Common myeloid progenitor, CD34-positive (primary cell): ENCODE results near the gene KRT33A.

Experiments used
- CTCF ChIA-PET: fragments of 350-600 bp; sonication (Branson Sonifier 250); formaldehyde crosslinking; loops from one replicate; lab custom pipeline; 2021; ENCODE audit warnings: antibody characterized with exemption; lab: Charles Lee
- POLR2A ChIA-PET: fragments of 350-600 bp; sonication (Branson Sonifier 250); formaldehyde crosslinking; loops from one replicate; lab custom pipeline; 2021; ENCODE audit warnings: antibody characterized with exemption; lab: Charles Lee
- DNase-seq, 3 donors: peaks; one replicate each; pipeline versions ENCODE4 v3.0.0 to v3.0.0-alpha.2; 2013
- H3K27ac ChIP-seq, 2 experiments: 1 replicate in 1 of 2; 2 replicates in 1 of 2; pipeline ENCODE4 v1.7.0; 2013; ENCODE audit warnings: inconsistent platforms in 2 of 2, low read length in 2 of 2, mild to moderate bottlenecking in 2 of 2, low read depth in 1 of 2, moderate library complexity in 1 of 2; ENCODE audit not compliant: severe bottlenecking in 2 of 2, insufficient read depth in 1 of 2, poor library complexity in 1 of 2
- H3K27me3 ChIP-seq, 5 experiments: replicated peaks in 2 of 5; 1 replicate in 3 of 5; 2 replicates in 2 of 5; pipeline versions ENCODE4 v1.6.1 to v1.7.0; 2013; ENCODE audit warnings: low read length in 4 of 5, mild to moderate bottlenecking in 2 of 5, moderate library complexity in 2 of 5, inconsistent platforms in 1 of 5; ENCODE audit not compliant: insufficient read depth in 5 of 5, control insufficient read depth in 4 of 5
- H3K36me3 ChIP-seq, 4 experiments: 1 replicate in 2 of 4; 2 replicates in 2 of 4; pipeline versions ENCODE4 v1.6.1 to v1.7.0; 2013; ENCODE audit warnings: low read length in 3 of 4, control low read depth in 1 of 4, mild to moderate bottlenecking in 1 of 4; ENCODE audit not compliant: control insufficient read depth in 4 of 4, insufficient read depth in 4 of 4
- H3K4me1 ChIP-seq, 4 experiments: 1 replicate in 3 of 4; 2 replicates in 1 of 4; pipeline versions ENCODE4 v1.6.1 to v1.7.1; 2013; ENCODE audit warnings: low read length in 3 of 4, mild to moderate bottlenecking in 3 of 4, control low read depth in 1 of 4, inconsistent platforms in 1 of 4, moderate library complexity in 1 of 4; ENCODE audit not compliant: control insufficient read depth in 4 of 4, insufficient read depth in 4 of 4; ENCODE audit errors: control extremely low read depth in 1 of 4
- H3K4me3 ChIP-seq, 7 experiments: 1 replicate in 4 of 7; 2 replicates in 3 of 7; pipeline versions ENCODE4 v1.5.1 to v1.7.0; 2013; ENCODE audit warnings: mild to moderate bottlenecking in 7 of 7, low read length in 6 of 7, moderate library complexity in 6 of 7, inconsistent platforms in 2 of 7, low read depth in 2 of 7, control low read depth in 1 of 7; ENCODE audit not compliant: insufficient read depth in 4 of 7, control insufficient read depth in 1 of 7; ENCODE audit errors: extremely low read depth in 1 of 7
- H3K9me3 ChIP-seq, 5 experiments: 1 replicate in 4 of 5; 2 replicates in 1 of 5; pipeline versions ENCODE4 v1.6.1 to v1.7.1; 2013; ENCODE audit warnings: low read length in 4 of 5, mild to moderate bottlenecking in 2 of 5, inconsistent platforms in 1 of 5, low read depth in 1 of 5, moderate library complexity in 1 of 5; ENCODE audit not compliant: control insufficient read depth in 4 of 5, insufficient read depth in 2 of 5; ENCODE audit errors: control extremely low read depth in 1 of 5
- WGBS: methylation state at CpG from one replicate; pipeline ENCODE4 v1.1.5; 2013; ENCODE audit not compliant: insufficient coverage; 5-methylcytosine and 5-hydroxymethylcytosine counted together

KRT33A gene

GRCh38 chr17:41339571-41340172, 11.0 kb downstream of the KRT33A start:
- H3K27ac ChIP-seq = no peak overlapping the region
- no peaks in the 10 kb centered on the region for H3K27me3 ChIP-seq
- H3K9me3 ChIP-seq = peaks cover 0 to 13% (median 5%) of the 10 kb centered on the region in 5 experiments
- ChIA-PET CTCF (interaction anchor here (0.7 to 0.9 kb wide), 2 partner anchors 10 to 17 kb away, joined by 3 read pairs; no protein-coding TSS in a partner anchor), POLR2A (no interaction called here)
- 100% methylated on average over 1 of the region's 2 CpGs for WGBS
- DNase-seq = no peak
- no peak overlapping the region for H3K4me3 ChIP-seq
- no peaks in the 10 kb centered on the region for H3K36me3 ChIP-seq
- H3K4me1 ChIP-seq = peaks cover 0 to 2% (median 0%) of the 10 kb centered on the region in 4 experiments

GRCh38 chr17:41338961-41339485, 11.6 kb downstream of the KRT33A start:
- H3K36me3 ChIP-seq = no peaks in the 10 kb centered on the region
- H3K9me3 ChIP-seq = peaks cover 0 to 13% (median 5%) of the 10 kb centered on the region in 5 experiments
- H3K4me1 ChIP-seq = peaks cover 0 to 2% (median 0%) of the 10 kb centered on the region in 4 experiments
- DNase-seq = peak in 2 of 3 donors; percentile 70 to 76
- WGBS = 27% methylated on average over 2 of the region's 5 CpGs
- CTCF ChIA-PET = interaction anchor here (0.9 kb wide), 1 partner anchor 9 kb away, joined by 3 read pairs; no protein-coding TSS in a partner anchor
- POLR2A ChIA-PET = interaction anchor here (0.6 kb wide), 1 partner anchor 255 kb away, joined by 3 read pairs; the partner anchor contains the start of gene KRTAP4-7
- H3K4me3 ChIP-seq = no peak overlapping the region
- H3K27me3 ChIP-seq = no peaks in the 10 kb centered on the region
- no peak overlapping the region for H3K27ac ChIP-seq

GRCh38 chr17:41335747-41336146, 14.9 kb downstream of the KRT33A start:
- POLR2A ChIA-PET = no interaction called here
- H3K9me3 ChIP-seq = no peaks in the 10 kb centered on the region
- H3K4me3 ChIP-seq = no peak overlapping the region
- CTCF ChIA-PET = no interaction called here
- no peak overlapping the region for H3K27ac ChIP-seq
- H3K36me3 ChIP-seq = no peaks in the 10 kb centered on the region
- WGBS = no CpG with 5 or more reads among the region's 1 CpG
- no peak for DNase-seq
- H3K27me3 ChIP-seq = no peaks in the 10 kb centered on the region
- peaks cover 0 to 2% (median 0%) of the 10 kb centered on the region in 4 experiments for H3K4me1 ChIP-seq

- WGBS = 92% methylated on average over 4 of the region's 6 CpGs
- peak in 2 of 3 donors; percentile 25 to 30 for DNase-seq
- CTCF ChIA-PET = interaction anchor here (1.4 to 4.6 kb wide), 2 partner anchors 8 to 12 kb away, joined by 5 to 22 read pairs; no protein-coding TSS in a partner anchor
- POLR2A ChIA-PET = no interaction called here
- Histone ChIP-seq H3K27me3 (no peaks in the 10 kb centered on the region), H3K4me3 (no peak overlapping the region), H3K36me3 (no peaks in the 10 kb centered on the region), H3K4me1 (peaks cover 0 to 2% (median 0%) of the 10 kb centered on the region in 4 experiments), H3K9me3 (no peaks in the 10 kb centered on the region), H3K27ac (no peak overlapping the region)
These were observed 16.0 kb downstream of the KRT33A start for GRCh38 chr17:41334385-41335305.

- Histone ChIP-seq H3K9me3 (no peaks in the 10 kb centered on the region), H3K4me1 (no peaks in the 10 kb centered on the region), H3K4me3 (no peak overlapping the region), H3K27me3 (no peaks in the 10 kb centered on the region), H3K27ac (no peak overlapping the region), H3K36me3 (no peaks in the 10 kb centered on the region)
- no peak for DNase-seq
- CTCF ChIA-PET = interaction anchor here (1.4 to 4.6 kb wide), 2 partner anchors 9 to 11 kb away, joined by 5 to 22 read pairs; no protein-coding TSS in a partner anchor
- WGBS = 94% methylated on average over 3 of the region's 3 CpGs
- POLR2A ChIA-PET = interaction anchor here (0.6 kb wide), 1 partner anchor 436 kb away, joined by 4 read pairs; no protein-coding TSS in a partner anchor
These were observed 16.8 kb downstream of the KRT33A start for GRCh38 chr17:41333836-41334235.

- ChIA-PET POLR2A (no interaction called here), CTCF (interaction anchor here (1.4 to 4.6 kb wide), 2 partner anchors 10 to 11 kb away, joined by 5 to 22 read pairs; no protein-coding TSS in a partner anchor)
- Histone ChIP-seq H3K27me3 (no peaks in the 10 kb centered on the region), H3K9me3 (no peaks in the 10 kb centered on the region), H3K4me3 (no peak overlapping the region), H3K36me3 (no peaks in the 10 kb centered on the region), H3K27ac (no peak overlapping the region), H3K4me1 (no peaks in the 10 kb centered on the region)
- WGBS = 94% methylated on average over 5 of the region's 5 CpGs
- no peak for DNase-seq
These were observed 17.5 kb downstream of the KRT33A start for GRCh38 chr17:41333098-41333497.
